Neutrophil (primary cell): ENCODE measurements around the gene AMER2.

Source experiments
- H3K27ac ChIP-seq: fragments of 200-600 bp; sonication (generic); 2 replicates; pipeline ENCODE4 v1.5.1; 2016; ENCODE audit warnings: mild to moderate bottlenecking, moderate library complexity
- H3K27me3 ChIP-seq: fragments of 200-600 bp; sonication (generic); 2 replicates; pipeline ENCODE4 v1.6.0; 2016; ENCODE audit warnings: mild to moderate bottlenecking
- H3K36me3 ChIP-seq: fragments of 200-600 bp; sonication (generic); 2 replicates; pipeline ENCODE4 v1.5.1; 2017
- H3K4me1 ChIP-seq, 2 experiments: fragments of 200-600 bp in 1 of 2; sonication (generic) in 1 of 2; 1 replicate in 1 of 2; 2 replicates in 1 of 2; pipeline versions ENCODE4 v1.5.1 to v1.6.1; 2013 to 2016; ENCODE audit warnings: low read depth in 1 of 2, low read length in 1 of 2, mild to moderate bottlenecking in 1 of 2, moderate library complexity in 1 of 2; ENCODE audit not compliant: control insufficient read depth in 1 of 2, insufficient read depth in 1 of 2
- H3K4me3 ChIP-seq, 2 experiments: fragments of 200-600 bp in 1 of 2; sonication (generic) in 1 of 2; 1 replicate in 1 of 2; 2 replicates in 1 of 2; pipeline ENCODE4 v1.5.1; 2013 to 2016; ENCODE audit warnings: low read depth in 1 of 2, low read length in 1 of 2, mild to moderate bottlenecking in 1 of 2, moderate library complexity in 1 of 2
- H3K9me3 ChIP-seq: fragments of 200-600 bp; sonication (generic); 2 replicates; pipeline ENCODE4 v1.5.1; 2016
- TF ChIP-seq, protein P1 (sequence below): fragments of 200-600 bp; sonication (generic); IDR thresholded peaks from 2 replicates; pipeline ENCODE4 v1.5.1; 2016; ENCODE audit warnings: antibody characterized with exemption

Gene AMER2

DNA sequence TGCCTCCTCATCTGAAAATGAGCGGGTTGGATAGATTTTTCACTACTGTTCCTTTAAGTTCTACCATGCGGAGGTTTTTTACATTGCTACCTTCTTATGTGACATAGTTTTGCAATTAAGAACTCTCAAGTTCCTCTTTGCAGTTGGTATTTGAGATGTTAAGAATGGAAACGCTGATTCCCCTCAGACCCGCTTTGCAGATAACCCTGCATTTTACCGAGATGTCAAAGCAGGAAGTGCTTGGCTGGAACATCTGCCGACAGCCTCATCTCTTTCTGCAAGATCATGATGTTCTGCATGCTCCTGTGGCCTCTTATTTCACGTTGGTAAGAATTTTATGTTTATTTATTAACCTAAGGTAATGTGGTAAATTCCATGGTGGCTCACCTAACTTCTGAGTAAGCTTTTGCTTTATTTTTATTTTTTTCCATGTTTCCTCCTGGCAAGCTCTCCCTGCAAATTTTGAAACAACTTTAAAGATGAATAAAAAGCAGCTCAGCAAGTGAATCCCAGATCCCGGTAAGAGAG lies 53.6 kb downstream of the AMER2 start:
- Histone ChIP-seq H3K27ac (no peak overlapping the region), H3K4me1 (no peaks in the 10 kb centered on the region), H3K36me3 (no peaks in the 10 kb centered on the region), H3K4me3 (no peak overlapping the region), H3K27me3 (peaks cover 53% of the 10 kb centered on the region), H3K9me3 (no peaks in the 10 kb centered on the region)
- TF ChIP-seq, protein P1, sequence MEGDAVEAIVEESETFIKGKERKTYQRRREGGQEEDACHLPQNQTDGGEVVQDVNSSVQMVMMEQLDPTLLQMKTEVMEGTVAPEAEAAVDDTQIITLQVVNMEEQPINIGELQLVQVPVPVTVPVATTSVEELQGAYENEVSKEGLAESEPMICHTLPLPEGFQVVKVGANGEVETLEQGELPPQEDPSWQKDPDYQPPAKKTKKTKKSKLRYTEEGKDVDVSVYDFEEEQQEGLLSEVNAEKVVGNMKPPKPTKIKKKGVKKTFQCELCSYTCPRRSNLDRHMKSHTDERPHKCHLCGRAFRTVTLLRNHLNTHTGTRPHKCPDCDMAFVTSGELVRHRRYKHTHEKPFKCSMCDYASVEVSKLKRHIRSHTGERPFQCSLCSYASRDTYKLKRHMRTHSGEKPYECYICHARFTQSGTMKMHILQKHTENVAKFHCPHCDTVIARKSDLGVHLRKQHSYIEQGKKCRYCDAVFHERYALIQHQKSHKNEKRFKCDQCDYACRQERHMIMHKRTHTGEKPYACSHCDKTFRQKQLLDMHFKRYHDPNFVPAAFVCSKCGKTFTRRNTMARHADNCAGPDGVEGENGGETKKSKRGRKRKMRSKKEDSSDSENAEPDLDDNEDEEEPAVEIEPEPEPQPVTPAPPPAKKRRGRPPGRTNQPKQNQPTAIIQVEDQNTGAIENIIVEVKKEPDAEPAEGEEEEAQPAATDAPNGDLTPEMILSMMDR, result no peak

DNA sequence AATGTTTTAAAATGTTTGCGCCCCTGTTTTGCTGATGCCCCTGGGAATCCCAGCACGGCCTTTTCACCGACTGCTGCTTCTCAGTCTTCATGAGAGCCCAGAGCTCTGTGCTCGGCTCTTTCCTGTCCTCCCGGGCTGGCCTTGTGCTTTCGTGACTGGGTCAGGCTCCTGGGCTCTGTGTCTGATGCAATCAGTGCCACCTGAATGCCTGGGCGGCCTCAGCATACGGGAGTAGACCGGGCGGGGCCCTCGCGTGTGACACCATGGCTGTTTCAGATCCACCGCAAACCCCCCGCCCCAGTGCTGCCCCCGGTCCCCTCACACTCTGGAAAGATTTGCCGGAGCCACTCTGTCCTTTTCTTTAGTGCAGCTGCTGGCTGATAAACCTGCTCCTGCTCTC lies 54.8 kb downstream of the AMER2 start:
- no peaks in the 10 kb centered on the region for H3K4me1 ChIP-seq
- TF ChIP-seq, protein P1, result no peak
- H3K27me3 ChIP-seq, result peaks cover 63% of the 10 kb centered on the region
- H3K4me3 ChIP-seq, result no peak overlapping the region
- H3K27ac ChIP-seq, result no peak overlapping the region
- H3K9me3 ChIP-seq, result no peaks in the 10 kb centered on the region
- H3K36me3 ChIP-seq, result no peaks in the 10 kb centered on the region

DNA sequence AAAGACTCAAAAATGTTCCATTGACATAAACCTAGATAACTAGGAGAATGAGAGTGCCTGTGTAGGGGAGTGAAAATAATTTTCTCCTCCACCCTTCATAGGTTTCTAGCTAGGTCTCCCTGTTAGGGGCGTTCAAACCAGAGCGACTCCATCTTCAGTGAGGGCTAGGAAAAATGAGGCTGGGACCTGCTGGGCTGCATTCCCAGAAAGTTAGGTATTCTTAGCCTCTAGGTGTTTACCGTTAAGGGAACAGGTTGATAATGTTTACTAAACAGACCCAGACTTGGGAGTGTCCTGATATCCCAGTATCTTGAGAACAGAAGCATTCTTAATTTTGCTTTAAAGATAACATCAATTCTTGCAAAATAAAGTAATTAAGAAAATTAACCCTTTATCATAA lies 56.0 kb downstream of the AMER2 start:
- Histone ChIP-seq H3K27ac (no peak overlapping the region), H3K4me3 (no peak overlapping the region), H3K27me3 (peaks cover 72% of the 10 kb centered on the region), H3K4me1 (no peaks in the 10 kb centered on the region), H3K9me3 (no peaks in the 10 kb centered on the region), H3K36me3 (no peaks in the 10 kb centered on the region)
- TF ChIP-seq, protein P1, result no peak

DNA sequence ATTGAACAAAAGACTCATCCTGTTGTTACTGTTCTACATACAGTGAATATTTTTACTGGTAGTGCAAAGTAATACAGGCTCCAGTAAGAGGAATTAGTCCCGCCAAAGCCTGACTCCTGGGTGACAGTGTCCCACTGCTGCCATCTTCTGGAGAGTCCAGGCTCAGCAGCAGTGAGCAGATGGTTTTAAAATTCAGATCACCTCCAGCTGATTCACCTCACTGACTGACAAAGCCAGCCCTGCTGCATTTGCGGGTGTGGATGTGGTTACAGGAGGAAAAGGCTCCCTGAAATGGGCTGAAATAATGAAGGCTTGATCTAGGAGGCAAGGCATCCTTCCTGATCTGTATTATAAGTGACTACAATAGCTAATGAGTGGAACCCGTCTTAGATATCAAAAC lies 57.9 kb downstream of the AMER2 start:
- Histone ChIP-seq H3K4me3 (no peak overlapping the region), H3K4me1 (no peaks in the 10 kb centered on the region), H3K9me3 (no peaks in the 10 kb centered on the region), H3K27me3 (peaks cover 66% of the 10 kb centered on the region), H3K36me3 (no peaks in the 10 kb centered on the region), H3K27ac (no peak overlapping the region)
- TF ChIP-seq, protein P1, result no peak

GRCh38 chr13:25112695-25113255 lies 59.3 kb downstream of the AMER2 start:
- H3K4me1 ChIP-seq, result no peaks in the 10 kb centered on the region
- peaks cover 58% of the 10 kb centered on the region for H3K27me3 ChIP-seq
- H3K9me3 ChIP-seq, result no peaks in the 10 kb centered on the region
- H3K36me3 ChIP-seq, result no peaks in the 10 kb centered on the region
- TF ChIP-seq, protein P1, result no peak
- no peak overlapping the region for H3K4me3 ChIP-seq
- H3K27ac ChIP-seq, result no peak overlapping the region
